Tibial nerve (tissue), 4 donors: ENCODE measurements around the gene LRP8. TPM values are rescaled to one million over a fixed set of nuclear protein-coding genes. Genes with fewer than 3 reads are reported as not detected.

Source experiments
- DNase-seq, 2 donors: peaks; one replicate each; pipeline ENCODE4 v3.0.0-alpha.2; 2019; ENCODE audit warnings: low spot score in 2 of 2
- H3K27ac ChIP-seq, 4 donors: fragments of 200-600 bp; sonication (generic) in 3 of 4; one replicate each; pipeline ENCODE4 v1.5.1; 2017 to 2019; ENCODE audit warnings: mild to moderate bottlenecking in 1 of 4
- H3K27me3 ChIP-seq, 2 donors: fragments of 200-600 bp; sonication (generic) in 1 of 2; one replicate each; pipeline versions ENCODE4 v1.5.1 to v1.6.0; 2017 to 2019
- H3K36me3 ChIP-seq, 3 donors: fragments of 200-600 bp; sonication (generic); one replicate each; pipeline ENCODE4 v1.5.1; 2018 to 2019
- H3K4me1 ChIP-seq, 4 donors: fragments of 200-600 bp; sonication (generic) in 3 of 4; one replicate each; pipeline ENCODE4 v1.5.1; 2017 to 2019
- H3K4me3 ChIP-seq, 4 donors: fragments of 200-600 bp; sonication (generic) in 3 of 4; one replicate each; pipeline ENCODE4 v1.5.1; 2017 to 2019; ENCODE audit warnings: mild to moderate bottlenecking in 1 of 4, moderate library complexity in 1 of 4
- H3K9me3 ChIP-seq, 4 donors: fragments of 200-600 bp; sonication (generic) in 3 of 4; one replicate each; pipeline ENCODE4 v1.5.1; 2017 to 2019
- EP300 ChIP-seq, 2 donors: sonication (generic); formaldehyde crosslinking; IDR thresholded peaks; one replicate each; pipeline ENCODE4 v1.6.1; 2017; ENCODE audit warnings: antibody characterized with exemption in 2 of 2, mild to moderate bottlenecking in 1 of 2
- POLR2A ChIP-seq, 2 donors: fragments of 450-650 bp; IDR thresholded peaks; one replicate each; pipeline ENCODE4 v1.6.1; 2017; ENCODE audit warnings: antibody characterized with exemption in 2 of 2, mild to moderate bottlenecking in 2 of 2, moderate library complexity in 2 of 2
- whole genome bisulfite sequencing, 2 donors: methylation state at CpG; one replicate each; pipeline ENCODE4 v1.1.5; 2018; 5-methylcytosine and 5-hydroxymethylcytosine counted together
- total RNA-seq, 4 donors: library from RNA; depleted of rRNA; stranded (reverse); fragments of >200 nt; gene quantifications; one replicate each; pipeline ENCODE4 v1.1.0, GENCODE V29; 2016
- TF ChIP-seq, protein P1 (sequence below), 5 experiments: fragments of 200-600 bp in 3 of 5; fragments of 450-650 bp in 2 of 5; sonication (generic) in 3 of 5; IDR thresholded peaks; one replicate each; pipeline ENCODE4 v1.5.1; 2016 to 2019; ENCODE audit warnings: antibody characterized with exemption in 5 of 5, mild to moderate bottlenecking in 3 of 5, moderate library complexity in 2 of 5

Gene LRP8
- total RNA-seq, 4 donors from 2014 or later, result 2.2 to 15.0 (median 2.5) TPM

GRCh38 chr1:53195246-53196016, 132.4 kb downstream of the LRP8 start:
- Histone ChIP-seq H3K4me3 (peak overlapping the region in 1 of 4 donors; percentile 100), H3K4me1 (peaks cover 0 to 43% (median 14%) of the 10 kb centered on the region in 4 donors)

More at GRCh38 chr1:53195246-53196016, 132.4 kb downstream of the LRP8 start:
- peaks cover 0 to under 1% (median 0%) of the 10 kb centered on the region in 3 donors for H3K36me3 ChIP-seq
- no peaks in the 10 kb centered on the region for H3K9me3 ChIP-seq
- no peaks in the 10 kb centered on the region for H3K27me3 ChIP-seq
- H3K27ac ChIP-seq, result peak overlapping the region in 3 of 4 donors; percentile 93 to 100 (median 100)
- TF ChIP-seq POLR2A (IDR thresholded peaks at IDR 0.05) (no peak), EP300 (IDR thresholded peaks at IDR 0.05) (no peak)
- TF ChIP-seq, protein P1, sequence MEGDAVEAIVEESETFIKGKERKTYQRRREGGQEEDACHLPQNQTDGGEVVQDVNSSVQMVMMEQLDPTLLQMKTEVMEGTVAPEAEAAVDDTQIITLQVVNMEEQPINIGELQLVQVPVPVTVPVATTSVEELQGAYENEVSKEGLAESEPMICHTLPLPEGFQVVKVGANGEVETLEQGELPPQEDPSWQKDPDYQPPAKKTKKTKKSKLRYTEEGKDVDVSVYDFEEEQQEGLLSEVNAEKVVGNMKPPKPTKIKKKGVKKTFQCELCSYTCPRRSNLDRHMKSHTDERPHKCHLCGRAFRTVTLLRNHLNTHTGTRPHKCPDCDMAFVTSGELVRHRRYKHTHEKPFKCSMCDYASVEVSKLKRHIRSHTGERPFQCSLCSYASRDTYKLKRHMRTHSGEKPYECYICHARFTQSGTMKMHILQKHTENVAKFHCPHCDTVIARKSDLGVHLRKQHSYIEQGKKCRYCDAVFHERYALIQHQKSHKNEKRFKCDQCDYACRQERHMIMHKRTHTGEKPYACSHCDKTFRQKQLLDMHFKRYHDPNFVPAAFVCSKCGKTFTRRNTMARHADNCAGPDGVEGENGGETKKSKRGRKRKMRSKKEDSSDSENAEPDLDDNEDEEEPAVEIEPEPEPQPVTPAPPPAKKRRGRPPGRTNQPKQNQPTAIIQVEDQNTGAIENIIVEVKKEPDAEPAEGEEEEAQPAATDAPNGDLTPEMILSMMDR (IDR thresholded peaks at IDR 0.05), result no peak
- 67 to 75% methylated on average over 11 of the region's 11 CpGs for WGBS, 2 donors
- DNase-seq, result no peak

Other genes starting within 250 kb of the LRP8 start
- 1 to 10 TPM in 1 of 4 donors, under 1 TPM in 1, not detected in 2; 0.66 to 1.6 TPM for gene SLC1A7, start 185.4 kb downstream of the LRP8 start, total RNA-seq
- 10 to 100 TPM; 17.2 to 28.8 (median 21.7) TPM for gene CPT2, start 131.2 kb downstream of the LRP8 start, total RNA-seq
- gene CZIB, start 107.4 kb downstream of the LRP8 start, total RNA-seq, result 10 to 100 TPM; 49.2 to 67.7 (median 64.7) TPM
- gene MAGOH, start 89.6 kb downstream of the LRP8 start, total RNA-seq, result 10 to 100 TPM; 11.6 to 18.6 (median 16.8) TPM
- not detected for gene DMRTB1, start 131.3 kb upstream of the LRP8 start, total RNA-seq